ENCODE data around the gene ALDH1A1. TPM values are rescaled to one million over a fixed set of nuclear protein-coding genes. Genes with fewer than 3 reads are reported as not detected.
"Not testable (repeated sequence)": the region's sequence is repeated elsewhere in the genome, so short reads cannot be mapped to it uniquely, and the experiment has no call there.

Gene ALDH1A1
- polyA plus RNA-seq, 5 donors = 18.9 to 61.5 (median 43.1) TPM

DNA sequence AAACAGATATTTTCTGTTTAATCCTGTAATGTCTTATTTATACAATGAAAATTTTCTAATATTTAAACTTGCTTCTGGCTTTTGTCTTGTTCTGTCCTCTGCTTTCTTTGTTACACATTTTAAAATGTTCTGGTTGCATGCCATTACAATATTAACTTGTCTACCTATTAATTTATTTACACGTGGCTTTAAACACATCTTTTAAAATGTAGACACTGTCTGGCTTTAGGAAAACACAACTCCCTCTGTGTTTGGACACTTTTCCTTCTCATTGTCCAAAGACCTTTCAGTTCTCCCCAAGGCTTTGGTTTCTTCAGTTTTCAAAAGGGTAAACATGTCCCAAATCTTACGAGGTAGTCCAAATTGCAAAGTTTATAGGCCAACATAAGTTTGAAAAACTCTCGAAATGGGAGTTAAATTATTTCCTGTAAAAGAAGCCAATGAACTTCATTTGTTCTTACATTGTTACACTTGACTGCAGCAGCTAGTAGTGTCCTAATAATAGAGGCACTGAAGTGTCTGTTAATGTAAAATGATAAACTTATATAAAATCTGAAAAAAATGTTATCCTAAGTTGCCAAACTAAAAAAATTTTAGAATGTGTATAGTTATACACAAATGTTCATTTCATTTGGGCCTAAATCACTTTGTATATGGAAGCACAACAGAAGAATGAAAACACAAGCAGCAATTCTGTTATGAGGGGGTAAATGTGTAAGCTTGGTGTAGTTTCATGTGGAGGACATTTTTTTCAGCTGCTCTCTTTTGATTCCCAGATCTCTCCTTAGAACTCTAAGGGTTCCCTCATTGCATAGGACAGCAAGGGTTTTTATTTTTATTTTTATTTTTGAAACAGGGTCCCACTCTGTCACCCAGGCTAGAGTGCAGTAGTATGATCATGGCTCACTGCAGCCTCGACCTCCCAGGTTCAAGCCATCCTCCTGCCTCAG, 53.8 kb downstream of the ALDH1A1 start:
- DNase-seq = no peak

DNA sequence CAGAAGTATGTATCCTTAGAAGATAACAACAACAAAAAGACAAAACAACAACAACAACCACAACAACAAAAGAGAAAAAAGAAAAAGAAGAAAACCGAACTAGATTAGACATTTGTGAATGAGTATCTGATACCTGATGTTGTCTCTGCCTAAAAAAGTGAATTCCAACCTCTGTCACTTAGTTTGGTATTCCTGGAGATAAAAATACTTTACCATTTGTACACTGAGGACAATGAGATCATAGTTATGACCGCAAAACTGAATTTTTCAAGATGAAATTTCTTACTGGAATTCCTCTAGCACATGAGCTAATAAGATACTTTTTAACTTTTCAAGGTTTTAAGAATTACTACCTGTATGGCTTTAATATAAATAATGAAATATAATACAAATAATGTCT, 54.5 kb downstream of the ALDH1A1 start:
- DNase-seq = no peak

DNA sequence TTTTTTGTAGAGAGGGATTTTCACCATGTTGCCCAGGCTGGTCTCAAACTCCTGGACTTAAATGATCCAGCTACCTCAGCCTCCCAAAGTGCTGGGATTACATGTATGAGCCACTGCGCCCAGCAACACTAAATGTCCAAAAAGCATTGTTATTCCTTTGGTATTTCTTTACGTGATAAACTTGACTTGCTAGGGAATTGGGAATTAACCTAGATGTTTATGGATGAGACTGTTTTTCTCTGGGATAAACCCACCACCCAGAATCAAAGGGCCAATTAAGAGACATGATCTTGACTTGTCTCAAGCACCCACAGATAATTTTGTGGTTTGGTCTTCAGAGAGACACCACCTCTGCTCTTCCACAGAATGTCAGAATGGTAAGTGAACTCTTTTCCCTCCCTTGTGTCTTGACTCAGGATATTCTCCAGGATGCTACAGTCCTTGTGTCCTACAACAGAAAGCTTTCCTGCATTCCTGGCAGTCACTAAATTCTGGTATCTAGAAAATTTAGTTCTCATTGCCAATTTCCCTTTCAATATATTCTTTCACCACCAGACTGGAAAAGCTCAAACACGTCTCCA, 55.7 kb downstream of the ALDH1A1 start:
- no peak for DNase-seq

DNA sequence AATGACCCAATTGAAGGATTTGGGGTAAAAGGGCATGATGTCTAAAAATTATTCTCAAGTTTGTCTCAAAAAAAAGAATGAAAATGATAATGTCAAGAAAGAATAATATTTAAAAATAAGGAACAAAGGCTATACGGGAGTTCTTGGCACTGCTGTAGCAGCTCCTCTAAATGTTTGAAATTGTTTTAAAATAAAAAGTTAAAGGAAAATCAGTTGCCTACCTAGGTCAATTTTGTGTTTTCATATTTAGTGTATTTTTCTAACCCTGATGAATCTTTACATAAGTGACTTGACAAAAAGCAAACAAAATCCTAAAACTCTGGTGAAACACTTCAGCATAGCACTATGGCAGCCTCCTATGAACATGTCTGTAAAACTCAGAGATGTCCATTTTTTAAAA, 56.4 kb downstream of the ALDH1A1 start:
- DNase-seq = no peak

DNA sequence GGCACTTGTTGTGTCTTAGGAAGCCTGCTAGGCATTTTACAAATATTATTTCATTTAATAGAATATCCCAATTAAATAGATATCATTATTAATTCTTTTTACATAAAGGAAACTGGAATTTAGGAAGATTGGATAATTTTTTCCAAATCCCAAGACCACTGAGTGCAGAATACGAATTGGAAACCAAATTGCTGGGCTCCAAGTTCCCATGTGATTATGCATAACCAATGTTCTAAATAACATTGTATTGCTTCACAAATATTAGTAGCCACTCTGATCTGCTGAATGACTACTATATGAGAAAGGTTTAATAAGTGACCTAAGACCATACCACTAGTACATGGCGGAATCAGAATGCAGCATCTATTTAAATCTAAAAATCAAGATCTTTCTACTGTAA, 57.7 kb downstream of the ALDH1A1 start:
- DNase-seq = no peak

DNA sequence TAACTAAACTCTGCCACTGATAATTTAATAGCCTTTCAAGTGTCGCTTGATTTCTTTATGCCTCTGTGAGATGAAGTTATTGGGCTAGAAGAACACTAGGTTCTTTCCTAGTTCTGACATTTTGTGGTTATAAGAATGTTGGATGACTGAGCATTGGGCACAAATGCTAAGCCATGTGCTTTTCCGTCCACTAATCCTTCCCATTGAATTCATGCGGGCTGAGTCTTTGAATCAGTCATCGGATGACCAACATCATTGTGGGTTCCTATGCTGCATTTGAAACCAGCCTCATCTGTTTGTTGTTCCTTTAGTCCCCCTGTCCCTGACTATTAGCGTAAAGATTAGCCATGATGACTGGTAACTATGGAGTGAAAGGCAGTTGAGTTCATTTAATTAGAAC, 58.5 kb downstream of the ALDH1A1 start:
- no peak for DNase-seq

DNA sequence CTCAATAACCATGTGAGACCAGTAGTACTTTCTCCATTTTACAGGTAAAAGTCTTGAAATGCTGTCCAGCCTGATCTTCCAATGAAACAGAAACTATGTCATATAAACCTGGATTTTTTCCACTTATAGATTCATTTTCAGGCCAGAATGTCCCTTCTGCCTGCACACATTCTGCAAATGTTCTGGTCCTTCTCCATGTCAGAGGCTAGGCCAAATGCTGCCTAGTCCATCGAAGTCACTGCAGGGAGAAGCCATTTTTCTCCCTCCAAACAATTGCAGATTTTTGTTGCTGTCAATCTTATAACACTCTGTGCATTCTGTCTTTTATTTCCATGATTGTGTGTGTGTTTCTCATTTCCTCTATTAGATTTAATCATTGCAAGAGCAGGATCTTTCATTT, 59.4 kb downstream of the ALDH1A1 start:
- no peak for DNase-seq

DNA sequence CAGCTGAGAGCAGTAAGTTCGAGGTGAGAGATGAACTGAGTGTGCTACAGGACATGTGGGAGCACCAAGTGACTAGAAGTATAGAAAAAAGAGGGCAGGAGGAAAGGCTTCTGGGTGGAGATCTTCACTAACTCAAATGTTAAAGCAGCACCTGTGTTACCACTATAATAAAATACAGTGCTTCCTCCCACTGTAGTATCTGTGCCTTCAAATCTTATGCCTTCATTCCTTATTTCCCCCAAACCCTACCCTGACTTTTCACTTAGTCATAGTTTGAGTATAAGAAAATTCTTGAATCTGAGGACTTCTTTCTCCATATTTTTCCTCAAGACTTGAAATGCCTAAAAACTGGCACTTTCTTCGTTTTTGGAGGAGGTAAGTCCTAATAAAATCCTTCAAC, 61.8 kb downstream of the ALDH1A1 start:
- no peak for DNase-seq

DNA sequence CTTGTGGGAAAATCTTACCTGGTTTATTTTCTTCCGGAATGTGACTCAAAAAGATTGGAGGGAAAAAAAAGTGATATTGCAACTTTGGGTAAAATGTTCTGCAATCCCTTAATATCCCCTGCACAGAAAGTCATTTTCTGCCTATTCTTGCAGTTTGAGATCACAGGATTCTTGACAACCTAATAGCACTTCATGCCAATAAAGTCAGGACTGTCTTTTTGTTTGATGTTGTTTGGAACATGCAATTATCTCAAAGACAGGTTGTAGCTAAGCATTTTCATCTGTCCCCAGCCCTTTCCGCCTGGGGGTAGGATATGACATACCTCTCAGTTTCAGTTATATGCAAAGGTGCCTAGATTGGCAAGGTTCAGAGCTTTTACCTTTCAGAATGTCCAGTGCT, 63.9 kb downstream of the ALDH1A1 start:
- no peak for DNase-seq

DNA sequence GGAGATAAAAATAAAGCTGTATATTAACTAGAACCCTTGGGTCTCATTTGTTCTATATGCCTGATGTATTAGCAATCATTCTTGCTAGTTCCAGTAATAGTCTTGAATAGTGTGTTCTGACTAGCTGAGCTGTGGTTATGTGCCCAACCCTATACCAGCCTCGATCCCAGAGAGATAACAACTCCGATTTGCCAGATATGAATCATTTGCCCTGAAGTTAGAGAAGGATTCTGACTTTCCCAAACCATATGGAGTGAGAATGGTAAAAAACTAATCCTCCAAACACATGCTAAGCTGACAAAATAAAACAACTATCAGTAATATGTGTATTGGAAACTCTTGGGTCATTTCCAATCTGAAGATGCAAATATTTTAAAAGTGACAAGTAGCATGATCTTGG, 64.8 kb downstream of the ALDH1A1 start:
- no peak for DNase-seq

DNA sequence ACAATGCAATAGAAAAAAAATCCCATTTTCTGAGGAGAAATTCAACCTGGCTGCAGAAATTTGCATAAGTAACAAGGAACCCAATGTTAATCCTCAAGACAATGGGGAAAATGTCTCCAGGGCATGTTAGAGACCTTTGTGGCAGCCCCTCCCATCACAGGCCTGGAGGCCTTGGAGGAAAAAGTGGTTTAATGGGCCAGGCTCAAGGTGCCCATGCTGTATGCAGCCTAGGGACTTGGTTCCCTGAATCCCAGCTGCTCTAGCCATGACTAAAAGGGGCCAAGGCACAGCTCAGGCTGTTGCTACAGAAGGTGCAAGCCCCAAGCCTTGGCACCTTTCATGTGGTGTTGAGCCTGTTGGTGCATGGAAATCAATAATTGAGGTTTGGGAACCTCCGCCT, 66.5 kb downstream of the ALDH1A1 start:
- DNase-seq = no peak

DNA sequence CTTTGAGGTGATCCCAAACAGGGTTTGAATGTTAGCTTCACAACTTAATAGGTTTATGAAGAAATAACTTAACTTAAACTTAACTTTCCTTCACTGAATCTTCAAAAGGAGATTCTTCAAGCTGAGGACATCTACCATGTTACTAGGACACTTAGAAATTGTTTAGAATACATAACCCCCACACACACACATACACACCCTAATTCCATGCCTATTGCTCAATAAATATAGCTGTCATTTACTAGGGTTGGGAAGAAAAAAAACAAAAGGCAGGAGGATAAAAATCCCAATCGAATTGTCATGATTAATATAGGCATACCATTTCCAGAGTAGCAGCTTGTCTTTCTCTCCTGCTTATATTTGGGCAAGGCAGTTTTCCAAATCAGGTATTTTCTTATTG, 68.3 kb downstream of the ALDH1A1 start:
- DNase-seq = no peak

DNA sequence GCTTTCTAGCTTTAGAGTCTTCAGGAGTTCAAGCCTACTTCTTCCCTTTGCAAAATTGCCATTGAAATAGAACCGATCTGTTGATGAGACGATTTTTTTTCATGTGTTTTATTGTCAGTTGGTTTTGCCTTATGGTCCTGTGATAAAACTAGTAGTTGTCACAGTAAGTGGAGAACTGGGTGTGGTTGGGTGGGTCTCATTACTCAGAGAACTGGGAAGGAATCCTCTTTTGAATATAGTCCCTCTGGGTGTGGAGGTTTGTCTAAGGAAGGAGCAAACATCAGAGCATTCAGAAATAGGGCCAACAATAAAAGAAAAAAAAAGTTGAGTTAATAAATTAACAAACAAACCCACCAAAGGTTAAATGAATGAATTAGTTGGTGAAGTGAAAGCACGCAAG, 69.0 kb downstream of the ALDH1A1 start:
- no peak for DNase-seq

DNA sequence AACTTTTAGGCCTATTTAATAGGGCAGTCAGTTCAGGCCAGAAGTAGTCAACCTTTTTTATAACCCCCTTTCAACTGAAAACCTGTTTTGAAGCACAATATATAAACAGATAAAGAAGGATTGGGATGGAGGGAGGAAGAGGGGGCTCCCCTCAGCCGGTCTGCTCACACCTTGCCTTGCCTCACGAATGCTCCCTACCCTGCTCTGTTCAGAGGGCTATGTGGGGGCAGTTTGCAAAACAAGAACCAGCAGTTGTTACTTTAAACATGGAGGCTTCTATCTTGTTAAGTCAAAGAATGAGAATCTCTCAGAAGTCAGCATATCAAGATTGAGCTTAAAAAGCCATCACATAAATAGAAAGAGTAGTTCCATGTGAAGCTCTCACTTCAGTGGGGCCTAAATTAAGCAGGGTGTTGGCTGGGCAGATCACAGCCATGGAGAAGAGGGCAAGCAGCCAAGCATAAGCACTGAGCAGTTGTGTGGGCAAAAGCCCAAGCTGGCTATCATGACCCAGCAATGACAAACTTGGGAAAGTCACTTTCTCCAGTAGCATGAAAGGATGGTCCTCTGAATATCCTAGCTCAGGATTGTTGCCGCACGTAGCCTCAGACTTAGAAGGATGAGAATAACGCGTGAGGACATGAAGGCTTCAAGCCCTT, 70.6 kb downstream of the ALDH1A1 start:
- DNase-seq = no peak

DNA sequence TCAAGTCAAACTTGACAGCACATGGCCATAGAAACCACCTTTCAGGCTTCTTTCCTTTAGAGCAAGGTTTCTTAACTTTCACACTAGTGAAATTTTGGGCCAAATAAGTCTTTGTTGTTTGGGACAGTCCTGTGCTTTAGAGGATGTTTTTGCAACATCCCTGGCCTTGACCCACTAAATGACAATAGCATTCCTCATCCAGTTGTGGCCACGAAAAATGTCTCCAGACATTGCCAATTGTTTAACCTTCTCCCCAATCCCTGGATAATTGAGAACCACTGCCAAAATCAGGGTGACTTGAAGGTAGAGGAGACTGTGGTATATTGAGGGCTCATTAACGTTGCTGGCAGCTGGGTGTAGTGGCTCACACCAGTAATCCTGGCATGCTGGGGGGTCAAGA, 72.0 kb downstream of the ALDH1A1 start:
- no peak for DNase-seq

DNA sequence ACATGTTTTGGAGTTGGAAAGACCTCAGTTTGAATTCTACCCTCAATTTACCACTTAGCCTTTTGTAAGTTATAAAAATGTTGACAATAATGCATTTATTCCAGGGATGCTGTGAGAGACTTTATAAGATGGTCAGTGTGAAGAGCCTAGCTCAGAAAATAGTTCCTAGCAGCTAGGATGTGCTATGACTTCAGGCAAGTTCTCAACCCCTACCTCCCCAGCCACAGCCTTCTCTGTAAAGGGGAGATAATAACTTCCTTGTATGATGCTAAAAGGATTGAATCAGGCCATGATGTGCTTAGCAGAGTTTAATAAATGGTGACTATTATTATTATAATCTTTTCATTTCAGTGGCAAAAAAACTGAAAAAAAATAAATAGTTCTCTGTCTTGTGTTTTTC, 77.6 kb downstream of the ALDH1A1 start:
- DNase-seq = no peak

DNA sequence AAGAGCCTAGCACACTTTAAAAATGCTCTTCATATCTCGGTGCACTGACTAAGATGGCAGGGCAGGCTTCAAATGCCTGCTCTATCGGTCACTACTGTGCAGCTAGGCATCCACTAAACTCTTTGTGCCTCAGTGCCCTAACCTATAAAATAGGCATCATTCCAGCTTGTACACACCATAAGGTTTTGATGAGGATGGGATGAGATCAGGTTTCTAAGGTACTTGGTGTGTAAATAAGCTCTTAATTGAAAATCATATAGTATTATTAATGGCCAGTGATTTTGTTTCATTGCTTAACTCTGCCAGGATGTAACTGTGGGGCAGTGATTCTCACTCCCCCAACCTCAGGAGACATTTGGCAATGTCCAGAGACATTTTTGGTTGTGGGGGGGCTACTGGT, 78.5 kb downstream of the ALDH1A1 start:
- no peak for DNase-seq

DNA sequence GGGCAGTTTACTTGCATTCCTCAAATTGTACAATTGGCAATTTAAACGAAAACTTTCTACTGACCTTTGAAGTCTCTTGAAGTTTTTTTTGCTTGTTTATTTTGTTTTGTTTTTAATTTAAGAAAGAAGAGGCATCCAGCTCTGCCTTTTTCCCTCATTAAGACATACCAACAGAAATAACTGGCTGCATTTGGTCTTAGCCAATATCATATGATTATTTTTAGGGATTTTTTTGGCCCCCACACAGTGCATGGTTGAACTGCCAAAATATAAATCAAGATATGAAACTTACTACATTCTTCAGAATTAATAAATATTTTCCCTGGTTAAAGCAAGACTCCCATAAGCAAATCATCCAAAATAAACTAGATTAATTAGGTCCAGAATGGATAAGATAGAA, 79.4 kb downstream of the ALDH1A1 start:
- no peak for DNase-seq

DNA sequence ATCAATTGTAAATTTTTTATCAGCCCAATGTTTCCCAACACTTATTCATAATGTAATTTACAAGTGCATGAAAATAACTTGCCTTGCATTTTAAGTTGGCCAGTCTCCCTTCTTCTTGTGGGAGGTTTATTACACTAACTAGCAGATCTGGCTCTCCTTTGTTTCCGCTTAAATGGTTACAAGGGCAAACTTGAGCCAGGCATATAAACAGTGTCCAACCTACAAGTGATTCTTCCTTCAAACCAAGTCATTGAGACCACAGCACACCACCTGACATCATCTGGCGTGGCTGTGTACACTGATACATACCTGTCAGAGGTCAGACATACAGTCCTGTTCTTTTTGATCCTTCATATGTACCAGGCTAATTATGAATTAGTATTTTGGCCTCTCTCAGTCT, 80.1 kb downstream of the ALDH1A1 start:
- no peak for DNase-seq

DNA sequence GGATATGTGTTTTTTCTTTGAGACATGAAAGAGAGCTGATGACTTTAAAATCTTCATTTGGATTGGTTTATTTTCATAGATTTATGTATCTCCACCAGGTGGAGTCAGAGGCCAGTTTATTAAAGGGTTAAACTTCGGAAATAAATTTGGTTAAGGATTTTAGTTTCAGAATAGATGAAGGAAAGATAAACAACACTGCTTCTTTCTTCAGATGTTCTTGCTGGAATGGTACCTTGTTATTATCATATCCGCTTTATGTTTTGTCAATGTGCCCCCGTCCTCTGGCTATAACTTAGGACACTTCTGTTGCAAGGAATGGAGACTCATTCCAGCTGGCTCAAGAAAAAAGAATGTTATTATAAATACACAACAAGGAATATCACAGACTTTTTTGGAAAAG, 81.2 kb downstream of the ALDH1A1 start:
- DNase-seq = peak; percentile 50 to 52

DNA sequence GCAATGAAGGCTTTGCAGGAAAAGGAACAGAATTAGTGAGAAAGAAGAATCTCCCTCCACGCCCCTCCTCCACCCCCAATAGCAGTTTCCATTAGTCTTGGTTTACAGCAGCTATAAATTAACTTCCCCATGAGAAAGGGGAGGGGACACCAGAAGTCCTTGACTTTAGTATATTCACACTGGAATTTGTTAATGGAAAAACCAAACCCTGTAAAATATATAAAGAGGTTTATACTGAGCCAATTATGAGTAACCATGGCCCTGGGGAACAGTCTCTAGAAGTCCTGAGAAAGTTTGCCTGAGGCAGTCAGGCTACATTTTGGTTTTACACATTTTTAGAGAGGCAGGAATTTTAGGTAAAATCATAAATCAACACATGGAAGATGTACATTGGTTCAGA, 88.5 kb downstream of the ALDH1A1 start:
- no peak for DNase-seq

DNA sequence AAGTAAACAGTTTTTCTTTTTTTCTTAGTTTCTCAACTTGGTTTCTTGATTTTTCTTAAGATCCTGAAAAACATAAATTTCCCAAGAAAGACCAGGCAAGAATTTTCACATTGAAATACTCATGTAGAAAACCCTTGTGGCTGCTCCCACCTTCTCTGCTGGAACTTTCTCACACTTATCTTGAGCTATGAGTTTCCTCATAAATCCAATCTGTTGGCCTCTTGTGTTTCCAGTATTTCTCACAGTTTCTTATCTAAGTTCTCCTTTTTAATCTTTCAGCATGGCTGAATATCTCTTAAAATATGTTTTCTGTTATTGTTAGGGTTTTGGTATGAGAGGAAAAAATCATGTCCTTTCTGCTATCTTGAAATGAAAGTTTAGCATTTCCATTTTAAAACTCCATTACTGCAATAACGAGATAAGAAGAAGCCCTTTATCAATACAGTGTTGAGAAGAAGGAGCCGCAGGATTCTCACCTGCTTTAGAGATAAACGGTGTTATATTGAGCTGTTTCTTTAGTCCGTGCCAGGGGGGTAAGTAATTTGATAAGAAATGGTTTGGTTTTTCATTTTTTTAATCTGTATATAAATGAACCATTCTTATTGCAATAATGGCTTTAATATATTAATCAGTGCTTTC, 89.3 kb downstream of the ALDH1A1 start:
- no peak for DNase-seq

DNA sequence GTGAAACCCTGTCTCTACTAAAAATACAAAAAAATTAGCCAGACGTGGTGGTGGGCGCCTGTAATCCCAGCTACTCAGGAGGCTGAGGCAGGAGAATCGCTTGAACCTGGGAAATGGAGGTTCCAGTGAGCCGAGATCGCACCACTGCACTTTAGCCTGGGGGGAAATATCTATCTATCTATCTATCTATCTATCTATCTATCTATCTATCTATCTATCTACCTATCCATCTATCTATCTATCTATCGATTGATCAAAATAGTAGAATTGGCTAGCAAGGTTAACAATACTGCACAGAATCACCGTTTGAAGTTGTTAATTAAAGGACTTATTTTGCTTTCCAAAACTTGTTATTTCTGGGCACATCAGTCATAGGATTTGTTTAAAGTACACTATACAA, 90.1 kb downstream of the ALDH1A1 start:
- not testable (repeated sequence) for DNase-seq

All from right lung (tissue), 5 donors.